Naive thymus-derived CD4-positive, alpha-beta T cell (primary cell): Measurements from ENCODE around the gene PGA5. TPM values are rescaled to one million over a fixed set of nuclear protein-coding genes. Genes with fewer than 3 reads are reported as not detected.
"Not testable (repeated sequence)": the region's sequence is repeated elsewhere in the genome, so short reads cannot be mapped to it uniquely, and the experiment has no call there.

Experiments used
- ATAC-seq: fragments of 150-1000 bp; cut with Tn5 transposase; 2 replicates; pipeline ENCODE4 v1.10.0; 2021; ENCODE audit warnings: mild to moderate bottlenecking, moderate library complexity
- CTCF ChIA-PET: fragments of 350-600 bp; sonication (Branson Sonifier 250); formaldehyde crosslinking; loops from one replicate; lab custom pipeline; 2021; ENCODE audit warnings: antibody characterized with exemption; lab: Charles Lee
- POLR2A ChIA-PET: fragments of 350-600 bp; sonication (Branson Sonifier 250); formaldehyde crosslinking; loops from one replicate; lab custom pipeline; 2021; ENCODE audit warnings: antibody characterized with exemption, inconsistent platforms; lab: Charles Lee
- DNase-seq, 9 donors: peaks; one replicate each; pipeline versions ENCODE4 v3.0.0 to v3.0.0-alpha.2; 2020 to 2022; ENCODE audit warnings: mixed read lengths in 1 of 9
- H3K27ac ChIP-seq: one replicate; pipeline ENCODE4 v1.7.0; 2013; ENCODE audit warnings: mild to moderate bottlenecking, low read depth, low read length, moderate library complexity
- H3K27me3 ChIP-seq, 2 donors: one replicate each; pipeline ENCODE4 v1.7.0; 2013; ENCODE audit warnings: low read length in 2 of 2, mild to moderate bottlenecking in 2 of 2, moderate library complexity in 2 of 2; ENCODE audit not compliant: control insufficient read depth in 2 of 2, insufficient read depth in 2 of 2
- H3K36me3 ChIP-seq, 3 experiments: 1 replicate in 2 of 3; 2 replicates in 1 of 3; pipeline ENCODE4 v1.7.0; 2013; ENCODE audit warnings: low read length in 3 of 3, mild to moderate bottlenecking in 3 of 3, moderate library complexity in 1 of 3; ENCODE audit not compliant: insufficient read depth in 3 of 3, control insufficient read depth in 2 of 3
- H3K4me1 ChIP-seq, 2 donors: one replicate each; pipeline ENCODE4 v1.7.0; 2013; ENCODE audit warnings: low read length in 2 of 2, mild to moderate bottlenecking in 2 of 2, moderate library complexity in 1 of 2; ENCODE audit not compliant: control insufficient read depth in 2 of 2, insufficient read depth in 2 of 2
- H3K4me3 ChIP-seq: 2 replicates; pipeline ENCODE4 v1.7.0; 2013; ENCODE audit warnings: mild to moderate bottlenecking, low read length
- H3K9me3 ChIP-seq, 3 experiments: 1 replicate in 2 of 3; 2 replicates in 1 of 3; pipeline ENCODE4 v1.7.0; 2013; ENCODE audit warnings: low read length in 3 of 3; ENCODE audit not compliant: control insufficient read depth in 2 of 3
- H3K27ac Mint-ChIP-seq, 9 donors: one replicate each; pipeline ENCODE4 v1.8.0; 2020 to 2022; ENCODE audit warnings: mixed read lengths in 9 of 9, mild to moderate bottlenecking in 8 of 9, moderate library complexity in 5 of 9, inconsistent platforms in 2 of 9
- H3K27me3 Mint-ChIP-seq, 5 donors: one replicate each; pipeline ENCODE4 v1.8.0; 2021 to 2022; ENCODE audit warnings: mixed read lengths in 5 of 5, mild to moderate bottlenecking in 1 of 5
- H3K36me3 Mint-ChIP-seq, 5 donors: one replicate each; pipeline ENCODE4 v1.8.0; 2020 to 2022; ENCODE audit warnings: mixed read lengths in 5 of 5, mild to moderate bottlenecking in 3 of 5, inconsistent platforms in 1 of 5
- H3K4me1 Mint-ChIP-seq, 7 donors: one replicate each; pipeline ENCODE4 v1.8.0; 2020 to 2022; ENCODE audit warnings: mixed read lengths in 7 of 7, mild to moderate bottlenecking in 3 of 7, inconsistent platforms in 1 of 7
- H3K4me3 Mint-ChIP-seq, 10 donors: one replicate each; pipeline ENCODE4 v1.8.0; 2020 to 2022; ENCODE audit warnings: mild to moderate bottlenecking in 10 of 10, mixed read lengths in 10 of 10, moderate library complexity in 6 of 10, inconsistent platforms in 2 of 10
- H3K9me3 Mint-ChIP-seq, 11 donors: one replicate each; pipeline ENCODE4 v1.8.0; 2020 to 2022; ENCODE audit warnings: mixed read lengths in 11 of 11, mild to moderate bottlenecking in 4 of 11, inconsistent platforms in 1 of 11, moderate library complexity in 1 of 11
- intact Hi-C, 2 donors: fragments of 100-400 bp; cut with micrococcal nuclease; formaldehyde crosslinking; loops; one replicate each; pipeline ENCODE4 v1.15.1; 2023
- polyA plus RNA-seq, 2 donors: library from polyadenylated mRNA; unstranded; fragments of 300-500 nt; fragmentation: Illumina TruSeq; gene quantifications; one replicate each; pipeline ENCODE4 v1.2.3, GENCODE V29; 2021
- total RNA-seq, 6 experiments: library from RNA in 5 of 6; stranded (reverse) in 5 of 6; gene quantifications; 1 replicate in 5 of 6; 2 replicates in 1 of 6; pipeline ENCODE4 v1.2.3 and lab custom pipeline; 2021 to 2026

PGA5 gene
- total and polyA plus RNA-seq, 7 experiments from 2014 or later = not detected

- H3K27me3 ChIP-seq, H3K9me3 Mint-ChIP-seq, H3K27me3 Mint-ChIP-seq, H3K27ac Mint-ChIP-seq, H3K4me1 ChIP-seq, CTCF ChIA-PET, intact Hi-C loops, H3K36me3 Mint-ChIP-seq, H3K27ac ChIP-seq, H3K4me1 Mint-ChIP-seq, POLR2A ChIA-PET, H3K9me3 ChIP-seq, DNase-seq, ATAC-seq, H3K4me3 Mint-ChIP-seq, H3K36me3 ChIP-seq, H3K4me3 ChIP-seq: not testable (repeated sequence)
These were observed 687 bp upstream of the PGA5 start for GRCh38 chr11:61240288-61240687.

GRCh38 chr11:61241526-61241925 is 551 bp downstream of the PGA5 start:
- H3K27me3 ChIP-seq, H3K4me1 ChIP-seq, H3K9me3 ChIP-seq, intact Hi-C loops, H3K27ac Mint-ChIP-seq, H3K4me3 Mint-ChIP-seq, H3K27ac ChIP-seq, H3K36me3 ChIP-seq, POLR2A ChIA-PET, DNase-seq, H3K27me3 Mint-ChIP-seq, H3K4me1 Mint-ChIP-seq, CTCF ChIA-PET, H3K4me3 ChIP-seq, H3K9me3 Mint-ChIP-seq, H3K36me3 Mint-ChIP-seq: not testable (repeated sequence)
- ATAC-seq = peak; percentile 57

GRCh38 chr11:61245284-61245964 is 4.4 kb downstream of the PGA5 start:
- H3K27me3 Mint-ChIP-seq, H3K9me3 Mint-ChIP-seq, H3K36me3 ChIP-seq, DNase-seq, H3K4me1 ChIP-seq, H3K27ac Mint-ChIP-seq, intact Hi-C loops, H3K4me3 Mint-ChIP-seq, POLR2A ChIA-PET, H3K9me3 ChIP-seq, CTCF ChIA-PET, H3K4me1 Mint-ChIP-seq, H3K27ac ChIP-seq, H3K4me3 ChIP-seq, ATAC-seq, H3K27me3 ChIP-seq, H3K36me3 Mint-ChIP-seq: not testable (repeated sequence)

GRCh38 chr11:61248071-61248470 is 7.1 kb downstream of the PGA5 start:
- H3K27me3 ChIP-seq, CTCF ChIA-PET, DNase-seq, H3K27me3 Mint-ChIP-seq, H3K4me1 Mint-ChIP-seq, H3K36me3 ChIP-seq, H3K27ac Mint-ChIP-seq, intact Hi-C loops, H3K4me3 ChIP-seq, H3K4me1 ChIP-seq, POLR2A ChIA-PET, H3K27ac ChIP-seq, ATAC-seq, H3K9me3 Mint-ChIP-seq, H3K36me3 Mint-ChIP-seq, H3K4me3 Mint-ChIP-seq, H3K9me3 ChIP-seq: not testable (repeated sequence)

GRCh38 chr11:61249201-61249600 is 8.2 kb downstream of the PGA5 start:
- H3K27me3 ChIP-seq, H3K4me1 ChIP-seq, ATAC-seq, H3K36me3 ChIP-seq, H3K36me3 Mint-ChIP-seq, DNase-seq, H3K4me3 ChIP-seq, H3K27ac ChIP-seq, H3K9me3 Mint-ChIP-seq, H3K4me3 Mint-ChIP-seq, H3K27ac Mint-ChIP-seq, H3K9me3 ChIP-seq, intact Hi-C loops, H3K4me1 Mint-ChIP-seq, POLR2A ChIA-PET, H3K27me3 Mint-ChIP-seq: not testable (repeated sequence)
- CTCF ChIA-PET = interaction anchor here (0.6 kb wide), 1 partner anchor 115 kb away, joined by 3 read pairs; no protein-coding TSS in a partner anchor

GRCh38 chr11:61250796-61251765 is 10.1 kb downstream of the PGA5 start:
- H3K9me3 ChIP-seq, H3K27ac Mint-ChIP-seq, H3K9me3 Mint-ChIP-seq, H3K4me3 ChIP-seq, H3K36me3 Mint-ChIP-seq, H3K27me3 ChIP-seq, H3K4me1 Mint-ChIP-seq, H3K36me3 ChIP-seq, H3K4me3 Mint-ChIP-seq, H3K4me1 ChIP-seq, intact Hi-C loops, ATAC-seq, DNase-seq, H3K27ac ChIP-seq, H3K27me3 Mint-ChIP-seq, POLR2A ChIA-PET: not testable (repeated sequence)
- CTCF ChIA-PET = interaction anchor here (0.7 kb wide), 1 partner anchor 10 kb away, joined by 3 read pairs; no protein-coding TSS in a partner anchor
